ENCODE measurements around the gene GCK.
"Not testable (repeated sequence)": the region's sequence is repeated elsewhere in the genome, so short reads cannot be mapped to it uniquely, and the experiment has no call there.

Gene GCK

DNA sequence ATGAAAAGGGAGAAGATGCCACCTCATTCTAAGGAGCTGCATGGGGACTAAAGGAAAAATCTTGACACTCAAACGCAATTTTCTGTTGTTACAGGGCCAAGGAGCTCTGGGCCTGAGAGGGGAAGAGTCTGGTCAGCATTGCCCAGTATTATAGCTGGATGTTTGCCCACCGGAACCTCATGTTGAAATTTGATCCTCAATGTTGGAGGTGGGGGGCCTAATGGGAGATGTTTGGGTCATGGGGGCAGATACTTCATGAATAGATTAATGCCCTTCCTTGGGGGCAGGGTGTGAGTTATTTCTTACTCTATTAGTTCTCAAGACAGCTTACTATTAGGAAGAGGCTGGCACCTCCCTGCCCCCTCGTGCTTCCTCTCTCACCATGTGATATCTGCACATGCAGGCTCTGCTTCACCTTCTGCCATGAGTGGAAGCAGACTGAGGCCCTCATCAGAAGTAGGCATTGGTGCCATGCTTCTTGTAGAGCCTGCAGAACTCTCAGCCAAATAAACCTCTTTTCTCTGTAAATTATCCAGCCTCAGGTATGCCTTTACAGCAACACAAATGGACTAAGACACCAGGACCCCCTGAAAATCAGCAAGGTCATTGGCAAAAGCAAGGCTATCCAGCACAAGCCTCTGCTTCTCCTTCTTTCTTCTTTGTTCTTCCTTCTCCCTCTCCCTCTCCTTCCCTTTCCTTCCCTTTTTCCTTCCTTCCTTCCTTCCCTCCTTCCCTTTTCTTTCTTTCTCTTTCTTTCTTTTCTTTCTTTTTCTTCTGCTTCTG is 15.1 kb downstream of the GCK start:
- H3K79me2 ChIP-seq (ENCODE audit: control insufficient read depth, low read length): no peaks in the 10 kb centered on the region
- no peak overlapping the region for H3K4me2 ChIP-seq (ENCODE audit: low read length)
- no peak for TF ChIP-seq EZH2phosphoT487 (IDR thresholded peaks at IDR 0.05; ENCODE audit: borderline replicate concordance, low read length)
- TF ChIP-seq, protein P1, sequence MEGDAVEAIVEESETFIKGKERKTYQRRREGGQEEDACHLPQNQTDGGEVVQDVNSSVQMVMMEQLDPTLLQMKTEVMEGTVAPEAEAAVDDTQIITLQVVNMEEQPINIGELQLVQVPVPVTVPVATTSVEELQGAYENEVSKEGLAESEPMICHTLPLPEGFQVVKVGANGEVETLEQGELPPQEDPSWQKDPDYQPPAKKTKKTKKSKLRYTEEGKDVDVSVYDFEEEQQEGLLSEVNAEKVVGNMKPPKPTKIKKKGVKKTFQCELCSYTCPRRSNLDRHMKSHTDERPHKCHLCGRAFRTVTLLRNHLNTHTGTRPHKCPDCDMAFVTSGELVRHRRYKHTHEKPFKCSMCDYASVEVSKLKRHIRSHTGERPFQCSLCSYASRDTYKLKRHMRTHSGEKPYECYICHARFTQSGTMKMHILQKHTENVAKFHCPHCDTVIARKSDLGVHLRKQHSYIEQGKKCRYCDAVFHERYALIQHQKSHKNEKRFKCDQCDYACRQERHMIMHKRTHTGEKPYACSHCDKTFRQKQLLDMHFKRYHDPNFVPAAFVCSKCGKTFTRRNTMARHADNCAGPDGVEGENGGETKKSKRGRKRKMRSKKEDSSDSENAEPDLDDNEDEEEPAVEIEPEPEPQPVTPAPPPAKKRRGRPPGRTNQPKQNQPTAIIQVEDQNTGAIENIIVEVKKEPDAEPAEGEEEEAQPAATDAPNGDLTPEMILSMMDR (IDR thresholded peaks at IDR 0.05; ENCODE audit: low read depth, low read length, poor library complexity, severe bottlenecking): no peak
- no peak overlapping the region for H3K4me3 ChIP-seq (ENCODE audit: low read length)
- no peaks in the 10 kb centered on the region for H3K36me3 ChIP-seq (ENCODE audit: control insufficient read depth, low read length)
- no peaks in the 10 kb centered on the region for H3F3A ChIP-seq (ENCODE audit: control insufficient read depth, insufficient read depth)
- H3K4me1 ChIP-seq (ENCODE audit: control insufficient read depth, low read length): no peaks in the 10 kb centered on the region
- no peaks in the 10 kb centered on the region for H4K20me1 ChIP-seq (ENCODE audit: control insufficient read depth, insufficient read depth, low read depth, low read length)
- no peaks in the 10 kb centered on the region for H3K9me2 ChIP-seq (replicated peaks; ENCODE audit: control insufficient read depth, low read length)
- no peaks in the 10 kb centered on the region for H3K9me3 ChIP-seq (ENCODE audit: control insufficient read depth, insufficient read depth, low read length)
- H3K27ac ChIP-seq (ENCODE audit: low read depth, low read length): no peak overlapping the region
- H3K27me3 ChIP-seq (ENCODE audit: control insufficient read depth, low read length): peaks cover 46% of the 10 kb centered on the region

DNA sequence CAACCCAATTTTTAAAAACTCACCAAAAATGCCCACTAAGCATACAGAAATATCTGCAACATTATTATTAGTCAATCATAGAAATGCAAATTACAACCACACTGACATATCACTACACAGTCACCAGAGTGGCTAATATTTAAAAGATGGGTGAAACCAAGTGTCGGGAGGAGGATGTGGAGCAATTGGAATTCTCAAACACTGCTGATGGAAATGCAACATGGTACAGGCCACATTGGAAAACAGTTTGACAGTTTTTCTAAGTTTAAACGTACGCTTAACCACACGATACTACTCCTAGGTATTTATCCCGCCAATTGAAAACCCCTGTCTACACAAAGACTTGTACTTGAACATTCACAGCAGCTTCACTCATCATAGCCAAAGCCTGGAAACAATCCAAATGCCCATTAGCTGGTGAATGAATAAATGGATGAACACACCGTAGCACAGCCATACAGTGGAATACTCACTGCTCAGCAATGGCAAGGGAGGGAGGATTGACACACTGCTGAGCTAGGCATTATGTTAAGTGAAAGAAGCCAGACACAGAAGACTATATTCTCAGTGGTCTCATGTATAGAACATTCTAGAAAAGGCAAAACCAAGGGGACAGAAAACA is 16.3 kb downstream of the GCK start:
- Histone ChIP-seq H3K27me3 (ENCODE audit: control insufficient read depth, low read length) (peaks cover 45% of the 10 kb centered on the region), H3K4me2 (ENCODE audit: low read length) (no peak overlapping the region), H3K79me2 (ENCODE audit: control insufficient read depth, low read length) (no peaks in the 10 kb centered on the region), H3K9me2 (replicated peaks; ENCODE audit: control insufficient read depth, low read length) (no peaks in the 10 kb centered on the region), H4K20me1 (ENCODE audit: control insufficient read depth, insufficient read depth, low read depth, low read length) (no peaks in the 10 kb centered on the region), H3K9me3 (ENCODE audit: control insufficient read depth, insufficient read depth, low read length) (no peaks in the 10 kb centered on the region), H3K4me3 (ENCODE audit: low read length) (no peak overlapping the region), H3F3A (ENCODE audit: control insufficient read depth, insufficient read depth) (no peaks in the 10 kb centered on the region), H3K36me3 (ENCODE audit: control insufficient read depth, low read length) (no peaks in the 10 kb centered on the region), H3K27ac (ENCODE audit: low read depth, low read length) (no peak overlapping the region), H3K4me1 (ENCODE audit: control insufficient read depth, low read length) (peaks cover 3% of the 10 kb centered on the region)
- TF ChIP-seq, protein P1 (IDR thresholded peaks at IDR 0.05; ENCODE audit: low read depth, low read length, poor library complexity, severe bottlenecking): no peak
- TF ChIP-seq EZH2phosphoT487 (IDR thresholded peaks at IDR 0.05; ENCODE audit: borderline replicate concordance, low read length): no peak

- no peak overlapping the region for H3K4me2 ChIP-seq (ENCODE audit: low read length)
- no peak for TF ChIP-seq EZH2phosphoT487 (IDR thresholded peaks at IDR 0.05; ENCODE audit: borderline replicate concordance, low read length)
- TF ChIP-seq, protein P1 (IDR thresholded peaks at IDR 0.05; ENCODE audit: low read depth, low read length, poor library complexity, severe bottlenecking): no peak
These were observed 16.9 kb downstream of the GCK start for GRCh38 chr7:44172352-44172751.

GRCh38 chr7:44171901-44172300 is 17.3 kb downstream of the GCK start:
- not testable (repeated sequence) for H3K9me3 ChIP-seq (ENCODE audit: control insufficient read depth, insufficient read depth, low read length); H3F3A ChIP-seq (ENCODE audit: control insufficient read depth, insufficient read depth); H3K9me2 ChIP-seq (replicated peaks; ENCODE audit: control insufficient read depth, low read length); H3K4me1 ChIP-seq (ENCODE audit: control insufficient read depth, low read length); H3K4me3 ChIP-seq (ENCODE audit: low read length); H3K79me2 ChIP-seq (ENCODE audit: control insufficient read depth, low read length); H3K36me3 ChIP-seq (ENCODE audit: control insufficient read depth, low read length); H4K20me1 ChIP-seq (ENCODE audit: control insufficient read depth, insufficient read depth, low read depth, low read length); H3K27ac ChIP-seq (ENCODE audit: low read depth, low read length); H3K4me2 ChIP-seq (ENCODE audit: low read length)
- H3K27me3 ChIP-seq (ENCODE audit: control insufficient read depth, low read length): peaks cover 39% of the 10 kb centered on the region

More at GRCh38 chr7:44172352-44172751, 16.9 kb downstream of the GCK start:
- H3K4me1 ChIP-seq (ENCODE audit: control insufficient read depth, low read length): peaks cover 7% of the 10 kb centered on the region
- H3K27ac ChIP-seq (ENCODE audit: low read depth, low read length): no peak overlapping the region
- H4K20me1 ChIP-seq (ENCODE audit: control insufficient read depth, insufficient read depth, low read depth, low read length): no peaks in the 10 kb centered on the region
- H3F3A ChIP-seq (ENCODE audit: control insufficient read depth, insufficient read depth): no peaks in the 10 kb centered on the region
- H3K79me2 ChIP-seq (ENCODE audit: control insufficient read depth, low read length): no peaks in the 10 kb centered on the region
- no peaks in the 10 kb centered on the region for H3K36me3 ChIP-seq (ENCODE audit: control insufficient read depth, low read length)
- H3K4me3 ChIP-seq (ENCODE audit: low read length): no peak overlapping the region
- no peaks in the 10 kb centered on the region for H3K9me2 ChIP-seq (replicated peaks; ENCODE audit: control insufficient read depth, low read length)
- no peaks in the 10 kb centered on the region for H3K9me3 ChIP-seq (ENCODE audit: control insufficient read depth, insufficient read depth, low read length)
- H3K27me3 ChIP-seq (ENCODE audit: control insufficient read depth, low read length): peaks cover 43% of the 10 kb centered on the region
